SK-N-SH (cell line): ENCODE data around the gene PRLR. TPM values are rescaled to one million over a fixed set of nuclear protein-coding genes. Genes with fewer than 3 reads are reported as not detected.

Source experiments
- CTCF ChIA-PET: fragments of 300-600, 350-600 bp; formaldehyde crosslinking; extraction: SDS; loops from one replicate; lab custom pipeline; 2021; lab: Yijun Ruan, JAX
- POLR2A ChIA-PET: fragments of 350-600 bp; sonication (Branson Sonifier 250); formaldehyde crosslinking; extraction: SDS; loops from one replicate; lab custom pipeline; 2020; ENCODE audit warnings: antibody characterized with exemption, inconsistent platforms; lab: Yijun Ruan, JAX
- DNase-seq: peaks from one replicate; pipeline ENCODE4 v3.0.0; 2012
- H2AFZ ChIP-seq: fragments of 200-600 bp; sonication (generic); 2 replicates; pipeline ENCODE4 v1.8.1; 2016; ENCODE audit warnings: antibody characterized with exemption, mild to moderate bottlenecking, low read depth
- H3F3A ChIP-seq: fragments of 200-600 bp; sonication (generic); replicated peaks from 2 replicates; pipeline ENCODE3; 2016; ENCODE audit warnings: antibody characterized with exemption, mild to moderate bottlenecking; ENCODE audit not compliant: insufficient read depth
- H3K27ac ChIP-seq, 2 experiments: fragments of 200-500 bp in 1 of 2; fragments of 200-600 bp in 1 of 2; sonication (Bioruptor generic) in 1 of 2; sonication (generic), shearing (Covaris generic) in 1 of 2; 2 replicates each; pipeline versions ENCODE4 v1.5.1 to v1.6.1; 2014 to 2016; ENCODE audit warnings: low read depth in 2 of 2, inconsistent platforms in 1 of 2, low read length in 1 of 2, mild to moderate bottlenecking in 1 of 2, mixed read lengths in 1 of 2
- H3K27me3 ChIP-seq: fragments of 200-600 bp; sonication (generic), shearing (Covaris generic); 2 replicates; pipeline ENCODE4 v1.6.1; 2016; ENCODE audit warnings: mixed run types; ENCODE audit not compliant: insufficient read depth
- H3K36me3 ChIP-seq, 2 experiments: fragments of 200-500 bp in 1 of 2; fragments of 200-600 bp in 1 of 2; sonication (Bioruptor generic) in 1 of 2; sonication (generic) in 1 of 2; replicated peaks in 1 of 2; 2 replicates each; pipeline versions ENCODE3 to v1.5.1; 2014 to 2016; ENCODE audit warnings: low read length in 1 of 2, mild to moderate bottlenecking in 1 of 2; ENCODE audit not compliant: insufficient read depth in 2 of 2, control insufficient read depth in 1 of 2
- H3K4me1 ChIP-seq, 2 experiments: fragments of 200-500 bp in 1 of 2; fragments of 200-600 bp in 1 of 2; sonication (Bioruptor generic) in 1 of 2; sonication (generic), shearing (Covaris generic) in 1 of 2; 2 replicates each; pipeline versions ENCODE4 v1.5.1 to v1.6.1; 2014 to 2016; ENCODE audit warnings: low read depth in 1 of 2, low read length in 1 of 2, mixed run types in 1 of 2; ENCODE audit not compliant: insufficient read depth in 2 of 2, control insufficient read depth in 1 of 2
- H3K4me2 ChIP-seq: fragments of 200-600 bp; sonication (generic), shearing (Covaris generic); 2 replicates; pipeline ENCODE4 v1.6.1; 2017; ENCODE audit warnings: mixed run types
- H3K4me3 ChIP-seq, 2 experiments: fragments of 200-500 bp in 1 of 2; fragments of 200-600 bp in 1 of 2; sonication (Bioruptor generic) in 1 of 2; sonication (generic), shearing (Covaris generic) in 1 of 2; 2 replicates each; pipeline versions ENCODE4 v1.5.1 to v1.8.1; 2014 to 2016; ENCODE audit warnings: low read depth in 2 of 2, inconsistent platforms in 1 of 2, low read length in 1 of 2, mild to moderate bottlenecking in 1 of 2, mixed read lengths in 1 of 2, moderate library complexity in 1 of 2
- H3K79me2 ChIP-seq: fragments of 200-600 bp; sonication (generic); 2 replicates; pipeline ENCODE4 v1.8.1; 2017; ENCODE audit warnings: mild to moderate bottlenecking; ENCODE audit not compliant: insufficient read depth
- H3K9ac ChIP-seq: fragments of 200-600 bp; sonication (generic); 2 replicates; pipeline ENCODE4 v1.6.1; 2017; ENCODE audit warnings: mixed run types
- H3K9me2 ChIP-seq: fragments of 200-600 bp; sonication (generic); 2 replicates; pipeline ENCODE4 v1.6.1; 2017; ENCODE audit warnings: mixed run types
- H3K9me3 ChIP-seq: fragments of 200-600 bp; sonication (generic); 2 replicates; pipeline ENCODE4 v1.6.1; 2017; ENCODE audit warnings: mixed run types, mild to moderate bottlenecking, moderate library complexity
- H4K20me1 ChIP-seq: fragments of 200-600 bp; sonication (generic); 2 replicates; pipeline ENCODE4 v1.6.1; 2017; ENCODE audit warnings: mild to moderate bottlenecking, mixed run types; ENCODE audit not compliant: insufficient read depth
- CTCF ChIP-seq: fragments of 200-600 bp; sonication (generic); IDR thresholded peaks from 2 replicates; pipeline ENCODE4 v1.6.1; 2017; ENCODE audit warnings: antibody characterized with exemption, mild to moderate bottlenecking, moderate library complexity
- ELF1 ChIP-seq: IDR thresholded peaks from 2 replicates; pipeline ENCODE4 v1.4.0; 2012
- MAX ChIP-seq: IDR thresholded peaks from 2 replicates; pipeline ENCODE4 v1.4.0; 2012; ENCODE audit warnings: low read depth
- MEF2A ChIP-seq: IDR thresholded peaks from 2 replicates; pipeline ENCODE4 v1.4.0; 2012; ENCODE audit warnings: low read depth, borderline replicate concordance
- MXI1 ChIP-seq: IDR thresholded peaks from 2 replicates; pipeline ENCODE4 v1.6.1; 2012; ENCODE audit warnings: mild to moderate bottlenecking, low read depth, low read length, improper control_type of control experiment
- POLR2AphosphoS5 ChIP-seq: IDR thresholded peaks from 2 replicates; pipeline ENCODE4 v1.6.1; 2012; ENCODE audit warnings: low read depth, low read length
- RCOR1 ChIP-seq: fragments of 150-350 bp; IDR thresholded peaks from 2 replicates; pipeline ENCODE4 v1.6.1; 2017; ENCODE audit warnings: antibody characterized with exemption, low read length
- SIN3A ChIP-seq: IDR thresholded peaks from 2 replicates; pipeline ENCODE4 v1.6.1; 2012; ENCODE audit warnings: low read depth, mild to moderate bottlenecking, low read length, moderate library complexity, borderline replicate concordance
- SMC3 ChIP-seq: IDR thresholded peaks from 2 replicates; pipeline ENCODE4 v1.6.1; 2012; ENCODE audit warnings: low read depth, low read length, improper control_type of control experiment
- TAF1 ChIP-seq: IDR thresholded peaks from 2 replicates; pipeline ENCODE4 v1.6.1; 2012; ENCODE audit warnings: low read depth, mild to moderate bottlenecking, low read length, moderate library complexity, borderline replicate concordance
- WGBS: methylation state at CpG from one replicate; pipeline ENCODE4 v1.1.6; 2017; ENCODE audit warnings: low lambda C conversion rate; 5-methylcytosine and 5-hydroxymethylcytosine counted together
- polyA plus RNA-seq, 3 experiments: library from polyadenylated mRNA; depleted of rRNA; stranded (reverse); fragments of >200 nt; gene quantifications; 2 replicates each; pipeline ENCODE4 v1.2.3, GENCODE V29; 2012

The PRLR gene
- polyA plus RNA-seq, 1 of the 3 experiments (the other 2 are of a cell fraction), result 0.13 TPM

- TF ChIP-seq CTCF, result no peak
- TF ChIP-seq ELF1, result no peak
- TF ChIP-seq RCOR1, result no peak
- no peak for TF ChIP-seq MXI1
- TF ChIP-seq MEF2A, result no peak
- TF ChIP-seq SMC3, result no peak
Measured at GRCh38 chr5:35002459-35002858, 227.8 kb downstream of the PRLR start (continued).

GRCh38 chr5:35001842-35002241, 228.4 kb downstream of the PRLR start:
- no peak overlapping the region for H3K4me3 ChIP-seq
- TF ChIP-seq SIN3A (no peak), POLR2AphosphoS5 (no peak), MEF2A (no peak), MAX (no peak), TAF1 (no peak)
- POLR2A ChIA-PET, result no interaction called here
- H3K4me1 ChIP-seq, result peaks cover 0 to 2% of the 10 kb centered on the region in 2 experiments; a peak in 1 of 4 replicates
- peaks cover 14% of the 10 kb centered on the region; the same call in 1 of the 2 replicates for H3K27me3 ChIP-seq
- H4K20me1 ChIP-seq, result no peaks in the 10 kb centered on the region
- H3K27ac ChIP-seq, result no peak overlapping the region
- no peaks in the 10 kb centered on the region for H3F3A ChIP-seq
- whole genome bisulfite sequencing, result 15% methylated on average over 3 of the region's 3 CpGs
- H2AFZ ChIP-seq, result no peak overlapping the region
- no peaks in the 10 kb centered on the region for H3K36me3 ChIP-seq
- H3K79me2 ChIP-seq, result no peaks in the 10 kb centered on the region
- no peak overlapping the region for H3K4me2 ChIP-seq
- CTCF ChIA-PET, result interaction anchor here (0.6 to 1.9 kb wide), 5 partner anchors 27 to 478 kb away, joined by 3 to 5 read pairs (median 4); no protein-coding TSS in a partner anchor
- no peaks in the 10 kb centered on the region for H3K9me3 ChIP-seq
- no peak overlapping the region for H3K9ac ChIP-seq
- H3K9me2 ChIP-seq, result no peaks in the 10 kb centered on the region
- no peak for DNase-seq

Other genes starting within 250 kb of the PRLR start
- not detected in 2 replicates for gene AGXT2, start 182.5 kb downstream of the PRLR start, polyA plus RNA-seq (2012; rRNA removed)